NCI-H2196 treated with DMSO at 0.1 percent for 48 hours (cell line): Measurements from ENCODE around the gene EIF4ENIF1.
"Not testable (repeated sequence)": the region's sequence is repeated elsewhere in the genome, so short reads cannot be mapped to it uniquely, and the experiment has no call there.

Experiments used
- DNase-seq: peaks from one replicate; lab custom pipeline; 2025; ENCODE audit not compliant: unreplicated experiment; lab: John Stamatoyannopoulos, UW

Gene EIF4ENIF1

GRCh38 chr22:31495343-31495742, 5.7 kb upstream of the EIF4ENIF1 start:
- DNase-seq = no peak

GRCh38 chr22:31493355-31493754, 3.7 kb upstream of the EIF4ENIF1 start:
- not testable (repeated sequence) for DNase-seq

- DNase-seq = no peak
Measured at GRCh38 chr22:31492151-31492550, 2.5 kb upstream of the EIF4ENIF1 start.

GRCh38 chr22:31491218-31491962, 1.7 kb upstream of the EIF4ENIF1 start:
- DNase-seq = no peak

GRCh38 chr22:31490496-31490925, 869 bp upstream of the EIF4ENIF1 start:
- no peak for DNase-seq

- no peak for DNase-seq
Measured at GRCh38 chr22:31488988-31489617, 539 bp downstream of the EIF4ENIF1 start.

GRCh38 chr22:31488346-31488883, 1.2 kb downstream of the EIF4ENIF1 start:
- DNase-seq = no peak

- no peak for DNase-seq
Measured at GRCh38 chr22:31486951-31487350, 2.7 kb downstream of the EIF4ENIF1 start.

GRCh38 chr22:31486369-31486768, 3.3 kb downstream of the EIF4ENIF1 start:
- DNase-seq = not testable (repeated sequence)

GRCh38 chr22:31482470-31482869, 7.2 kb downstream of the EIF4ENIF1 start:
- not testable (repeated sequence) for DNase-seq

GRCh38 chr22:31481129-31481528, 8.5 kb downstream of the EIF4ENIF1 start:
- DNase-seq = no peak

- DNase-seq = no peak
Measured at GRCh38 chr22:31477329-31477728, 12.3 kb downstream of the EIF4ENIF1 start.

- DNase-seq = no peak
Measured at GRCh38 chr22:31475800-31476199, 13.8 kb downstream of the EIF4ENIF1 start.

- DNase-seq = no peak
Measured at GRCh38 chr22:31474743-31475142, 14.9 kb downstream of the EIF4ENIF1 start.

GRCh38 chr22:31465307-31465706, 24.3 kb downstream of the EIF4ENIF1 start:
- DNase-seq = no peak

- DNase-seq = no peak
Measured at GRCh38 chr22:31461699-31462098, 27.9 kb downstream of the EIF4ENIF1 start.

GRCh38 chr22:31451709-31452571, 37.7 kb downstream of the EIF4ENIF1 start:
- peak; percentile 16 for DNase-seq

- DNase-seq = no peak
Measured at GRCh38 chr22:31449506-31449905, 40.1 kb downstream of the EIF4ENIF1 start.

GRCh38 chr22:31448382-31448781, 41.3 kb downstream of the EIF4ENIF1 start:
- no peak for DNase-seq

GRCh38 chr22:31447337-31447736, 42.3 kb downstream of the EIF4ENIF1 start:
- DNase-seq = no peak

- no peak for DNase-seq
Measured at GRCh38 chr22:31446767-31447166, 42.9 kb downstream of the EIF4ENIF1 start.
